Endothelial cell of umbilical vein (primary cell): ENCODE data around the gene GRM7. TPM values are rescaled to one million over a fixed set of nuclear protein-coding genes. Genes with fewer than 3 reads are reported as not detected.

Experiments used
- BruUV-seq: library from RNA; stranded (reverse); fragments of 400-500 nt; replicated peaks from 2 replicates; lab custom pipeline; 2021; lab: Mats Ljungman, UMichigan
- CTCF ChIA-PET: fragments of 300-600, 350-600 bp; sonication (Branson Sonifier 250); formaldehyde crosslinking; loops from one replicate; lab custom pipeline; 2021; ENCODE audit warnings: antibody characterized with exemption, inconsistent platforms; lab: Charles Lee
- POLR2A ChIA-PET: fragments of 300-600, 350-600 bp; sonication (Branson Sonifier 250); formaldehyde crosslinking; loops from one replicate; lab custom pipeline; 2021; ENCODE audit warnings: antibody characterized with exemption, inconsistent platforms; lab: Charles Lee
- DNase-seq: peaks from one replicate; pipeline ENCODE4 v3.0.0-alpha.2; 2011; ENCODE audit warnings: low read depth, low spot score
- FAIRE-seq: peaks from 2 replicates; lab custom pipeline; 2011; peaks lifted over from hg19 to GRCh38; lab: Jason Lieb, UNC
- H2AFZ ChIP-seq: 2 replicates; pipeline ENCODE4 v1.6.0; 2012; ENCODE audit warnings: low read depth, low read length, control low read depth, inconsistent platforms
- H3K27ac ChIP-seq: 2 replicates; pipeline ENCODE4 v1.5.1; 2011; ENCODE audit warnings: low read depth, mild to moderate bottlenecking, control low read depth, low read length, moderate library complexity; ENCODE audit not compliant: insufficient read depth
- H3K27me3 ChIP-seq, 2 experiments: 2 replicates each; pipeline versions ENCODE4 v1.6.0 to v1.6.1; 2011; ENCODE audit warnings: low read length in 2 of 2, mixed read lengths in 1 of 2; ENCODE audit not compliant: control insufficient read depth in 2 of 2, insufficient read depth in 2 of 2
- H3K36me3 ChIP-seq, 2 experiments: 2 replicates in 1 of 2; 3 replicates in 1 of 2; pipeline ENCODE4 v1.5.1; 2011; ENCODE audit warnings: low read length in 2 of 2, mild to moderate bottlenecking in 1 of 2, moderate library complexity in 1 of 2; ENCODE audit not compliant: control insufficient read depth in 2 of 2, insufficient read depth in 2 of 2; ENCODE audit errors: extremely low read depth in 1 of 2
- H3K4me1 ChIP-seq: 3 replicates; pipeline ENCODE4 v1.5.1; 2011; ENCODE audit warnings: mild to moderate bottlenecking, low read length; ENCODE audit not compliant: control insufficient read depth, insufficient read depth; ENCODE audit errors: extremely low read depth
- H3K4me2 ChIP-seq: 2 replicates; pipeline ENCODE4 v1.6.1; 2011; ENCODE audit warnings: low read length, control low read depth, mixed read lengths; ENCODE audit not compliant: insufficient read depth
- H3K4me3 ChIP-seq, 3 experiments: fragments of 200-600 bp in 1 of 3; sonication (generic), shearing (Covaris generic) in 1 of 3; replicated peaks in 1 of 3; 2 replicates each; pipeline ENCODE4 v1.5.1; 2011 to 2016; ENCODE audit warnings: control low read depth in 3 of 3, low read length in 3 of 3, mild to moderate bottlenecking in 2 of 3, inconsistent platforms in 1 of 3, low read depth in 1 of 3, moderate library complexity in 1 of 3; ENCODE audit not compliant: insufficient read depth in 1 of 3
- H3K79me2 ChIP-seq: 2 replicates; pipeline ENCODE4 v1.6.0; 2012; ENCODE audit warnings: low read length, inconsistent platforms; ENCODE audit not compliant: control insufficient read depth, insufficient read depth
- H3K9ac ChIP-seq: replicated peaks from 2 replicates; pipeline ENCODE3; 2011; ENCODE audit warnings: low read length, control low read depth; ENCODE audit not compliant: insufficient read depth; ENCODE audit errors: extremely low read depth
- H3K9me1 ChIP-seq: replicated peaks from 3 replicates; pipeline ENCODE4 v1.6.0; 2011; ENCODE audit warnings: mild to moderate bottlenecking, low read length; ENCODE audit not compliant: control insufficient read depth, insufficient read depth; ENCODE audit errors: extremely low read depth
- H3K9me3 ChIP-seq: replicated peaks from 2 replicates; pipeline ENCODE4 v1.5.1; 2012; ENCODE audit warnings: low read length, inconsistent platforms; ENCODE audit not compliant: control insufficient read depth, insufficient read depth
- H4K20me1 ChIP-seq: replicated peaks from 2 replicates; pipeline ENCODE3; 2011; ENCODE audit warnings: mild to moderate bottlenecking, low read length; ENCODE audit not compliant: control insufficient read depth, insufficient read depth; ENCODE audit errors: extremely low read depth
- EZH2 ChIP-seq: IDR thresholded peaks from 2 replicates; pipeline ENCODE4 v1.6.1; 2012; ENCODE audit warnings: borderline replicate concordance, low read depth, mild to moderate bottlenecking, moderate library complexity, low read length, inconsistent platforms; ENCODE audit not compliant: severe bottlenecking
- FOS ChIP-seq: IDR thresholded peaks from 2 replicates; pipeline ENCODE4 v1.6.1; 2011; ENCODE audit warnings: mild to moderate bottlenecking, low read length, moderate library complexity, borderline replicate concordance; ENCODE audit not compliant: insufficient read depth
- GATA2 ChIP-seq: IDR thresholded peaks from 2 replicates; pipeline ENCODE4 v1.7.0; 2011; ENCODE audit warnings: low read depth, mild to moderate bottlenecking, moderate library complexity, mixed read lengths, low read length; ENCODE audit not compliant: insufficient read length, insufficient read depth
- JUN ChIP-seq: IDR thresholded peaks from 2 replicates; pipeline ENCODE4 v1.6.1; 2011; ENCODE audit warnings: borderline replicate concordance, low read depth; ENCODE audit not compliant: insufficient read length, insufficient read depth
- MAX ChIP-seq: IDR thresholded peaks from 2 replicates; pipeline ENCODE4 v1.6.1; 2011; ENCODE audit not compliant: insufficient read depth, insufficient read length
- MYC ChIP-seq: IDR thresholded peaks from one replicate; pipeline ENCODE4 v1.6.1; 2011; ENCODE audit warnings: mild to moderate bottlenecking, low read depth, low read length
- POLR2A ChIP-seq: IDR thresholded peaks from 2 replicates; pipeline ENCODE4 v1.6.1; 2012; ENCODE audit warnings: low read depth, mild to moderate bottlenecking, control low read depth, low read length
- POLR2AphosphoS5 ChIP-seq: IDR thresholded peaks from 2 replicates; pipeline ENCODE4 v1.6.1; 2012; ENCODE audit warnings: low read depth, mild to moderate bottlenecking, control low read depth, low read length, moderate library complexity; ENCODE audit not compliant: insufficient read depth
- dilution Hi-C: fragments of 300-500 bp; cut with MboI; formaldehyde crosslinking; loops from one replicate; pipeline ENCODE4 v1.15.0; 2019; ENCODE audit warnings: low sequenced_read_pairs; ENCODE audit not compliant: extremely low pct_ligation_motif_present
- intact Hi-C: fragments of 100-400 bp; cut with micrococcal nuclease; formaldehyde crosslinking; loops from one replicate; pipeline ENCODE4 v1.10.0; 2022
- polyA plus RNA-seq, 4 experiments: library from polyadenylated mRNA; depleted of rRNA in 3 of 4; stranded (reverse) in 3 of 4; unstranded in 1 of 4; fragments of >200 nt; gene quantifications; 2 replicates each; pipeline versions ENCODE4 v1.2.1 to v1.2.3, GENCODE V29; 2011 to 2012; ENCODE audit warnings: missing spikeins in 1 of 4
- total RNA-seq: library from RNA; stranded (reverse); gene quantifications from 2 replicates; pipeline ENCODE4 v1.2.3, GENCODE V29; 2021
- TF ChIP-seq, protein P1 (sequence below), 2 donors: IDR thresholded peaks; 1 replicate in 1 of 2; 2 replicates in 1 of 2; pipeline ENCODE4 v1.5.1; 2011; ENCODE audit warnings: low read length in 2 of 2, mild to moderate bottlenecking in 2 of 2, moderate library complexity in 2 of 2, control low read depth in 1 of 2, inconsistent platforms in 1 of 2, low read depth in 1 of 2; ENCODE audit not compliant: insufficient read depth in 1 of 2; ENCODE audit errors: extremely low read depth in 1 of 2

Gene GRM7
- total and polyA plus RNA-seq, 2 donors (not counting 3 experiments of a cell fraction or from before 2014, with no cell fraction given): 0.12 TPM; not detected in 1

DNA sequence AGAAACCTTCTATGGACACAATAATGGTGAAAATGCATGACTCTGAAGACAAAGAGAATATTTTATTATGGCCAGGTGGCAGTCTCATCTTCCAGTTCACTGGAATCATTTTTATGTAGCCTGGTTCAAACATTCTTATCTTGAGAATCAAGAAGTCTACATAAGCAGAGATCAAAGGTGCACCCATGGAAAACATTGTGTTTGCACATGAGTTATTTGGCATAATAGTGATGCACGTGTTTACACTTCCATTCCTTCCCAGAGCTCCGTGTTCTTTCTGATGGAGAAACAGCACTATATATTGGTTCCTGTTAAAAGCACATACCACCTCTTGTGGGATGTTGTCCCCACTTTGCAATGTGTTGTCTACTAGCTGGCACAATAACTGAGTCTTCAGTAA lies 572.2 kb downstream of the GRM7 start:
- Histone ChIP-seq H3K4me1 (no peaks in the 10 kb centered on the region), H3K9me1 (no peaks in the 10 kb centered on the region), H3K4me3 (no peak overlapping the region), H3K9me3 (no peaks in the 10 kb centered on the region), H3K27me3 (no peaks in the 10 kb centered on the region), H2AFZ (no peak overlapping the region), H3K36me3 (no peaks in the 10 kb centered on the region), H3K79me2 (no peaks in the 10 kb centered on the region), H3K27ac (no peak overlapping the region), H4K20me1 (no peaks in the 10 kb centered on the region), H3K9ac (no peak overlapping the region), H3K4me2 (no peak overlapping the region)
- ChIA-PET POLR2A (no interaction called here), CTCF (interaction anchor here (1.6 kb wide), 1 partner anchor 8 kb away, joined by 3 read pairs; no protein-coding TSS in a partner anchor)
- DNase-seq (no peak), FAIRE-seq (no peak)
- intact Hi-C loops: no loop called here
- dilution Hi-C loops: no loop called here
- no TSS peak for BruUV-seq
- TF ChIP-seq POLR2A: no peak
- no peak for TF ChIP-seq MAX
- TF ChIP-seq EZH2: no peak
- TF ChIP-seq, protein P1, sequence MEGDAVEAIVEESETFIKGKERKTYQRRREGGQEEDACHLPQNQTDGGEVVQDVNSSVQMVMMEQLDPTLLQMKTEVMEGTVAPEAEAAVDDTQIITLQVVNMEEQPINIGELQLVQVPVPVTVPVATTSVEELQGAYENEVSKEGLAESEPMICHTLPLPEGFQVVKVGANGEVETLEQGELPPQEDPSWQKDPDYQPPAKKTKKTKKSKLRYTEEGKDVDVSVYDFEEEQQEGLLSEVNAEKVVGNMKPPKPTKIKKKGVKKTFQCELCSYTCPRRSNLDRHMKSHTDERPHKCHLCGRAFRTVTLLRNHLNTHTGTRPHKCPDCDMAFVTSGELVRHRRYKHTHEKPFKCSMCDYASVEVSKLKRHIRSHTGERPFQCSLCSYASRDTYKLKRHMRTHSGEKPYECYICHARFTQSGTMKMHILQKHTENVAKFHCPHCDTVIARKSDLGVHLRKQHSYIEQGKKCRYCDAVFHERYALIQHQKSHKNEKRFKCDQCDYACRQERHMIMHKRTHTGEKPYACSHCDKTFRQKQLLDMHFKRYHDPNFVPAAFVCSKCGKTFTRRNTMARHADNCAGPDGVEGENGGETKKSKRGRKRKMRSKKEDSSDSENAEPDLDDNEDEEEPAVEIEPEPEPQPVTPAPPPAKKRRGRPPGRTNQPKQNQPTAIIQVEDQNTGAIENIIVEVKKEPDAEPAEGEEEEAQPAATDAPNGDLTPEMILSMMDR (IDR thresholded peaks at IDR 0.05; ENCODE audit: extremely low read depth in 1 of 2, insufficient read depth in 1 of 2, low read depth in 1 of 2, low read length in 2 of 2): no peak
- no peak for TF ChIP-seq FOS

DNA sequence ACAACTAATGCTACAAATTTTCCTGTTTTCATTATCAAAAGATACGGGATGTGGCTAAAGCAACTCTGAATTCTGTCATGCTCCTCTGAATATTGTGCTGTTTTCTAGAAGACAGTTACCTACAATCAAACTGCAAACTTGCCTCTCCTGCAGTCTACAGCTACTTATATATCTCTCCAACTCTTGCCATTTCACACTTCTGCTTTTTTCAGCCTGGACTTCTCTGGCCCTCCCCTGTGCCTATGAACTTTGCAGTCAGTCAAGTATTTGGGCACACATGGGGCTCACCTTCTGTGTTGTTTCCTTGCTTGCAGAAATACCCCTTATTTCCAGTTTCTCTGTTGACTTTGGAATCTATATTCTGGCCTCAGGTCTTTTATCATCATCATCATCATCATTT lies 575.6 kb downstream of the GRM7 start:
- no peak overlapping the region for H3K27ac ChIP-seq
- H3K27me3 ChIP-seq: no peaks in the 10 kb centered on the region
- H4K20me1 ChIP-seq: no peaks in the 10 kb centered on the region
- CTCF ChIA-PET: no interaction called here
- no peak for FAIRE-seq
- H3K9me3 ChIP-seq: no peaks in the 10 kb centered on the region
- POLR2A ChIA-PET: no interaction called here
- H2AFZ ChIP-seq: no peak overlapping the region
- BruUV-seq: no TSS peak
- no peaks in the 10 kb centered on the region for H3K79me2 ChIP-seq
- TF ChIP-seq MYC (no peak), EZH2 (no peak), MAX (no peak), POLR2AphosphoS5 (no peak), GATA2 (no peak), FOS (no peak), POLR2A (no peak), JUN (no peak)
- TF ChIP-seq, protein P1 (IDR thresholded peaks at IDR 0.05; ENCODE audit: extremely low read depth in 1 of 2, insufficient read depth in 1 of 2, low read depth in 1 of 2, low read length in 2 of 2): no peak
- no peak overlapping the region for H3K4me2 ChIP-seq
- dilution Hi-C loops: no loop called here
- DNase-seq: no peak
- no peaks in the 10 kb centered on the region for H3K36me3 ChIP-seq
- H3K4me3 ChIP-seq: no peak overlapping the region
- intact Hi-C loops: no loop called here
- H3K4me1 ChIP-seq: no peaks in the 10 kb centered on the region
- H3K9me1 ChIP-seq: no peaks in the 10 kb centered on the region
- H3K9ac ChIP-seq: no peak overlapping the region
